ENCODE data around the gene TNFRSF13B. TPM values are rescaled to one million over a fixed set of nuclear protein-coding genes. Genes with fewer than 3 reads are reported as not detected.
"Not testable (repeated sequence)": the region's sequence is repeated elsewhere in the genome, so short reads cannot be mapped to it uniquely, and the experiment has no call there.

Gene TNFRSF13B
- total RNA-seq, 1 donor from 2014 or later: not detected

DNA sequence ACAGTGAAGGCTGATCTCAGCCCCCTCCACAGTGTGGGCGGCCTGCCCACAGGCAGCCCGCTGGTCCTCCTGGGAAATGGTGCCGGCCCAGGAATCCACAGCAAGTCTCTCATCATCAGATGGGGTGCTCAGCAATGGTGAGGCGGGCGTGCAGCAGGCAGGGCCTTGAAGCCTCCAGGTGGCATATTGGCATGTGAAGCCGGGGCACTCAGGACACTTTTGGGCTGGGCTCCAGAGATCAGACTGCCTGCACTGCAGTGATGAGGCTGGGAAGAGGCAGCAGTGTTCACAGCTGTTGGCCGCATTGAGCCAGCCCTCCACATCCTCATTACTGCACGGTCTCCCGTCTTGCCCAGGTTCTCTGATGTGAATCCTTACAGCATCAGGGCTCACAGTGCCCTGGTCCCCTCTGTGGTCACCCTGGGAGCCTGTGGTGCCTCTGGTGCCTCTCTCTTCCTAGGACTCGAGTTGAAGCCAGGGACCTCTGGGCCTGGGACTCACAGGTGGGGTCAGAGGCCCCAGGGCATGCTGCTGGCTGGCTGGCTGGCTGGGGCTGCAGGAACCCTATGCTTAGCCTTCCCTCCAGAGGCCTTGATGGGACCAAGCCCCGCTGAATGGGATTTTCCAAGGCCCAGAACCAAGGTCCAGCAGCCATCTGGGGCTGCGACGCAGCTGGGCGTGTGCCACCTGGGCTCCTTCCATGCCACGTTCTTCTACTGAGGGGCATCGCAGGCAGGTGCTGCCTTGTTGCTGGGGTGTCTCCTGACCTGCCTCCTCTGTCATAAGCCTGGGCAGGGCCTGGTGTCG, 48.6 kb downstream of the TNFRSF13B start:
- peaks cover 3% of the 10 kb centered on the region for H3K27me3 ChIP-seq (ENCODE audit: control insufficient read depth, insufficient read depth, low read length)
- TF ChIP-seq, protein P1, sequence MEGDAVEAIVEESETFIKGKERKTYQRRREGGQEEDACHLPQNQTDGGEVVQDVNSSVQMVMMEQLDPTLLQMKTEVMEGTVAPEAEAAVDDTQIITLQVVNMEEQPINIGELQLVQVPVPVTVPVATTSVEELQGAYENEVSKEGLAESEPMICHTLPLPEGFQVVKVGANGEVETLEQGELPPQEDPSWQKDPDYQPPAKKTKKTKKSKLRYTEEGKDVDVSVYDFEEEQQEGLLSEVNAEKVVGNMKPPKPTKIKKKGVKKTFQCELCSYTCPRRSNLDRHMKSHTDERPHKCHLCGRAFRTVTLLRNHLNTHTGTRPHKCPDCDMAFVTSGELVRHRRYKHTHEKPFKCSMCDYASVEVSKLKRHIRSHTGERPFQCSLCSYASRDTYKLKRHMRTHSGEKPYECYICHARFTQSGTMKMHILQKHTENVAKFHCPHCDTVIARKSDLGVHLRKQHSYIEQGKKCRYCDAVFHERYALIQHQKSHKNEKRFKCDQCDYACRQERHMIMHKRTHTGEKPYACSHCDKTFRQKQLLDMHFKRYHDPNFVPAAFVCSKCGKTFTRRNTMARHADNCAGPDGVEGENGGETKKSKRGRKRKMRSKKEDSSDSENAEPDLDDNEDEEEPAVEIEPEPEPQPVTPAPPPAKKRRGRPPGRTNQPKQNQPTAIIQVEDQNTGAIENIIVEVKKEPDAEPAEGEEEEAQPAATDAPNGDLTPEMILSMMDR (IDR thresholded peaks at IDR 0.05; ENCODE audit: insufficient read depth, low read length, poor library complexity, severe bottlenecking): no peak
- DNase-seq (ENCODE audit: low read depth): no peak
- H3K36me3 ChIP-seq (ENCODE audit: control insufficient read depth, insufficient read depth, low read length): no peaks in the 10 kb centered on the region
- no peak overlapping the region for H3K4me3 ChIP-seq (ENCODE audit: low read depth, low read length)

GRCh38 chr17:16922386-16923096, 49.4 kb downstream of the TNFRSF13B start:
- TF ChIP-seq, protein P1 (IDR thresholded peaks at IDR 0.05; ENCODE audit: insufficient read depth, low read length, poor library complexity, severe bottlenecking): no peak
- no peak for DNase-seq (ENCODE audit: low read depth)
- peaks cover 3% of the 10 kb centered on the region for H3K27me3 ChIP-seq (ENCODE audit: control insufficient read depth, insufficient read depth, low read length)
- H3K36me3 ChIP-seq (ENCODE audit: control insufficient read depth, insufficient read depth, low read length): no peaks in the 10 kb centered on the region
- no peak overlapping the region for H3K4me3 ChIP-seq (ENCODE audit: low read depth, low read length)

DNA sequence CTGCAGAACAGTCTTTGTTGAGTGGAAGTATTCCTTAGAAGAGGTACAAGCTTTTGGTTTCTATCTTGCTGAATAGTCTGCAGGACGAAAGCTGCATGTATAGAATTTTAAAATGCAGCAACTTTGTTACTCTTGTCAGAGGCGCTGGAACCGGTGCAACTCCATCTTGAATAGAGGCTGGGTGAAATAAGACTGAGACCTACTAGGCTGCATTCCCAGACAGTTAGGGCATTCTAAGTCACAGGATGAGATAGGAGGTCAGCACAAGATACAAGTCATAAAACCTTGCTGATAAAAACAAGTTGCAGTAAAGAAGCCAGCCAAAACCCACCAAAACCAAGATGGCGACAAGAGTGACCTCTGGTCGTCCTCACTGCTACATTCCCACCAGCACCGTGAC, 50.5 kb downstream of the TNFRSF13B start:
- not testable (repeated sequence) for DNase-seq (ENCODE audit: low read depth); H3K27me3 ChIP-seq (ENCODE audit: control insufficient read depth, insufficient read depth, low read length); H3K4me3 ChIP-seq (ENCODE audit: low read depth, low read length); H3K36me3 ChIP-seq (ENCODE audit: control insufficient read depth, insufficient read depth, low read length)

- no peak for DNase-seq (ENCODE audit: low read depth)
- H3K4me3 ChIP-seq (ENCODE audit: low read depth, low read length): no peak overlapping the region
- TF ChIP-seq, protein P1 (IDR thresholded peaks at IDR 0.05; ENCODE audit: insufficient read depth, low read length, poor library complexity, severe bottlenecking): no peak
- peaks cover 3% of the 10 kb centered on the region for H3K27me3 ChIP-seq (ENCODE audit: control insufficient read depth, insufficient read depth, low read length)
- H3K36me3 ChIP-seq (ENCODE audit: control insufficient read depth, insufficient read depth, low read length): no peaks in the 10 kb centered on the region
Measured at GRCh38 chr17:16920628-16921020, 51.3 kb downstream of the TNFRSF13B start.

DNA sequence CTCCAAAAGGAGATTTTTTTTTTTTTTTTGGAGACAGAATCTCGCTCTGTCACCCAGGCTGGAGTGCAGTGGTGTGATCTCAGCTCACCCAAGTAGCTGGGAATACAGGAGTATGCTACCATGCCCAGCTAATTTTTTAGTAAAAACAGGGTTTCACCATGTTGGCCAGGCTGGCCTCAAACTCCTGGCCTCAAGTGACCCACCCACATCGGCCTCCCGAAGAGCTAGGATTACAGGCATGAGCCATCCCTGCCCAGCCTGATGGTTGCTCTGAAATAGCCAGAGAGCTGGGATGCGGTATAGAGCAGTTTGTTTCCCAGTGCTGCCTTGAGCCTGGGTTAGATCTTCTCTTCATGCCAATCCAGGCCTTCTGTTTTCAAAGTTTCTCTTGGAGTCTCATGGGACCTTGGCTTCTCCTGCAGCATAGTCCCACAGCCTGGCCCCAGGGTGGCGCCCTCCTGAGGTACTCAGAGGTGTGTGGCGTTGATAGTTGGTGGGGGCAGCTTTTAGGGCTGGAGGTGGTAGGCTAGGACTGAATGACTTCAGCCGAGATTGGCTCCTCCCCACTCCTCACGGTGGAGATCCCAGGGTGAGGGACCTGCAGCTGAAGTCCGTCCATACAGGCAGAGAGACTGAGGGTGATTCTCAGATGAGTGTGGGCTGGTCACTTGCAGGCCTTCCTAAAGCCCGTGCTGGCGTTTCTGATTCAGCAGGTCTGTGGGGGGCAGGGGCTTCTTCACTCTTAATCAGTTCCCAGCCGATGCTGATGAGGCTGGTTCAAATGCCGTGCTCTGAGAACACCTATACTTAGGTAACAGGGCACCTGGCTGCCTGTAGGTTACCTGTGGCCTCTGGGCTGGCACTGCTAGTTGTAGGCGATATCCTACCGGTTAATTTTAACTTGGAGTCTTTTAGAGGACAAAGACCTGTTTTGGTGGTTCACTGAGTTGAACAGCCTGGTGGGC, 52.0 kb downstream of the TNFRSF13B start:
- H3K27me3 ChIP-seq (ENCODE audit: control insufficient read depth, insufficient read depth, low read length): peaks cover 3% of the 10 kb centered on the region
- H3K36me3 ChIP-seq (ENCODE audit: control insufficient read depth, insufficient read depth, low read length): no peaks in the 10 kb centered on the region
- TF ChIP-seq, protein P1 (IDR thresholded peaks at IDR 0.05; ENCODE audit: insufficient read depth, low read length, poor library complexity, severe bottlenecking): peak; percentile 1
- no peak overlapping the region for H3K4me3 ChIP-seq (ENCODE audit: low read depth, low read length)
- DNase-seq (ENCODE audit: low read depth): no peak

GRCh38 chr17:16918443-16918842, 53.5 kb downstream of the TNFRSF13B start:
- TF ChIP-seq, protein P1 (IDR thresholded peaks at IDR 0.05; ENCODE audit: insufficient read depth, low read length, poor library complexity, severe bottlenecking): no peak
- Histone ChIP-seq H3K27me3 (ENCODE audit: control insufficient read depth, insufficient read depth, low read length) (peaks cover 3% of the 10 kb centered on the region), H3K4me3 (ENCODE audit: low read depth, low read length) (no peak overlapping the region), H3K36me3 (ENCODE audit: control insufficient read depth, insufficient read depth, low read length) (no peaks in the 10 kb centered on the region)
- DNase-seq (ENCODE audit: low read depth): no peak
